Peyer's patch (tissue), 4 donors: ENCODE data around the gene PPP1R3F.
"Not testable (repeated sequence)": the region's sequence is repeated elsewhere in the genome, so short reads cannot be mapped to it uniquely, and the experiment has no call there.

Experiments
- CTCF ChIP-seq, 6 experiments: fragments of 450-650 bp in 4 of 6; fragments of 200-600 bp in 2 of 6; sonication (generic) in 1 of 6; IDR thresholded peaks; one replicate each; pipeline ENCODE4 v1.5.1; 2017 to 2019; ENCODE audit warnings: antibody characterized with exemption in 6 of 6, mild to moderate bottlenecking in 3 of 6, moderate library complexity in 1 of 6
- POLR2A ChIP-seq, 2 donors: fragments of 450-650 bp; IDR thresholded peaks; one replicate each; pipeline ENCODE4 v1.5.1; 2017; ENCODE audit warnings: antibody characterized with exemption in 2 of 2, mild to moderate bottlenecking in 2 of 2, moderate library complexity in 2 of 2

GRCh38 chrX:49331841-49332240 lies 62.2 kb downstream of the PPP1R3F start:
- not testable (repeated sequence) for TF ChIP-seq POLR2A, CTCF (IDR thresholded peaks at IDR 0.05)
